NT2/D1 (cell line): ENCODE data around the gene FAM163A.

Source experiments
- SUZ12 ChIP-seq: IDR thresholded peaks from 2 replicates; pipeline ENCODE4 v1.6.1; 2011; ENCODE audit not compliant: insufficient read length, insufficient read depth; ENCODE audit errors: extremely low read depth
- YY1 ChIP-seq: IDR thresholded peaks from 2 replicates; pipeline ENCODE4 v1.6.1; 2011; ENCODE audit not compliant: insufficient read length, insufficient read depth

DNA sequence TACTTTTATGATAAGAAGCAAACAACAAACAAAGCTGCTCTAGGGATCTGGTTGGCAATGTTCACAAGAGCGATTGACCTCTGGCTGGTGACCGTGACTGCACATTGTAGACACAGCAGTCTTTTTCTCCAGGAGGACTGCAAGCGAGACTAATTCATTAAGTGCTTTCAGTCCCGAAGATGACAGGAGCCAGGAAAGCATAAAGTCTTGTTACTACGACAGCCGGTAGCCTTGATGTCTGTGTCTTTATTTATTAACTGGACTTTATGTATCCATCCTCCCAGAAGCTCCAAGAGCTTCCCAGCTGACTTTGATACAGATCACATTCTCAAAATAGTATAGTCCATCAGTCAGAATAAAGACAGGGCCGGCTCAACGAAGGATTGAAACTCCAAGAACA lies 18.2 kb downstream of the FAM163A start:
- no peak for TF ChIP-seq SUZ12
- TF ChIP-seq YY1: no peak
